ENCODE results near the gene SLC30A2.

- TF ChIP-seq, protein P1, sequence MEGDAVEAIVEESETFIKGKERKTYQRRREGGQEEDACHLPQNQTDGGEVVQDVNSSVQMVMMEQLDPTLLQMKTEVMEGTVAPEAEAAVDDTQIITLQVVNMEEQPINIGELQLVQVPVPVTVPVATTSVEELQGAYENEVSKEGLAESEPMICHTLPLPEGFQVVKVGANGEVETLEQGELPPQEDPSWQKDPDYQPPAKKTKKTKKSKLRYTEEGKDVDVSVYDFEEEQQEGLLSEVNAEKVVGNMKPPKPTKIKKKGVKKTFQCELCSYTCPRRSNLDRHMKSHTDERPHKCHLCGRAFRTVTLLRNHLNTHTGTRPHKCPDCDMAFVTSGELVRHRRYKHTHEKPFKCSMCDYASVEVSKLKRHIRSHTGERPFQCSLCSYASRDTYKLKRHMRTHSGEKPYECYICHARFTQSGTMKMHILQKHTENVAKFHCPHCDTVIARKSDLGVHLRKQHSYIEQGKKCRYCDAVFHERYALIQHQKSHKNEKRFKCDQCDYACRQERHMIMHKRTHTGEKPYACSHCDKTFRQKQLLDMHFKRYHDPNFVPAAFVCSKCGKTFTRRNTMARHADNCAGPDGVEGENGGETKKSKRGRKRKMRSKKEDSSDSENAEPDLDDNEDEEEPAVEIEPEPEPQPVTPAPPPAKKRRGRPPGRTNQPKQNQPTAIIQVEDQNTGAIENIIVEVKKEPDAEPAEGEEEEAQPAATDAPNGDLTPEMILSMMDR (IDR thresholded peaks at IDR 0.05), result no peak
- no peak for TF ChIP-seq POLR2AphosphoS5 (IDR thresholded peaks at IDR 0.05)
Observed at GRCh38 chr1:26045722-26046245, at the start of gene SLC30A2.
